Stimulated activated CD8-positive, alpha-beta memory T cell treated with anti-CD3 and anti-CD28 coated beads, Interleukin-15, amount 100 ng/mL, for 48 hours (primary cell): ENCODE data around the gene JUP.

Experiments
- DNase-seq, 2 donors: peaks; one replicate each; pipeline ENCODE4 v3.0.0-alpha.2; 2020; ENCODE audit warnings: low read depth in 2 of 2

Gene JUP

DNA sequence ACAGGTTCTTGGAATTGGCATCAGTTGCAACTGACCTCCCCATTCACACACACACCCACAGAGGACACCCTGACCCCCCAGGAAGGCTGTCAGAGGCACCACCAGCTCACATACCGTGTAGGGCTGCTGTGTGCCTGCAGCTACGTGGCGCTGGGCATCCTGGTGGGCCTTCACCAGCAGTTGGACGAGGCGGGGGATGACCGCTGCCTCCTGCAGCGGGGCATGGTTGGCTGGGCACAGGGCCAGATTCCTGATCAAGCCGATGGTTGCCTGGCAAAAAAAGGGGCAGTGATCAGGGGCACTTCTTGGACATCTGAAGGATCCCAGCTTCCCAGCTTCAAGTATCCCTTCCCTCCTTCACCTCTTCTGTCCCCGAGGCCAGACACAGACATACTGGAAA, 27.9 kb downstream of the JUP start:
- DNase-seq: no peak

DNA sequence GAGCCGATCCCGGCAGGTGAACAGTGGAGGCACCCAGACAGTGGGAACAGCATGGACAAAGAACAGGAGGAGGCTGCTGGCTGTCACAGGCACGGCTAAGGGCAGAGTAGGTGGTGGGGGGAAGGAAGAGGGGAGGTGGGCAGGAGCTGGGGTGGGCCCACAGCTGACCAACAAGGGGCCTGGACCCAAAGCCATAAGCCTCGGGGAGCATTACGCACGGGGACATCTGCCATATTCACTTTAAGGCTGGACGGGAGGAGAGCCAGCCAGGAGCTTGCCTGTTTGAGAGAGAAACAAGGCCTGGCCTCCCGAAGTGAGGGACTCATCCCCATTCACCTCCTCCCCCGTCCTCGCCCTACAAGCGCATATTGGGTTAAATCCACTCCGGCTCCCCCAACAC, 32.4 kb downstream of the JUP start:
- DNase-seq: no peak

DNA sequence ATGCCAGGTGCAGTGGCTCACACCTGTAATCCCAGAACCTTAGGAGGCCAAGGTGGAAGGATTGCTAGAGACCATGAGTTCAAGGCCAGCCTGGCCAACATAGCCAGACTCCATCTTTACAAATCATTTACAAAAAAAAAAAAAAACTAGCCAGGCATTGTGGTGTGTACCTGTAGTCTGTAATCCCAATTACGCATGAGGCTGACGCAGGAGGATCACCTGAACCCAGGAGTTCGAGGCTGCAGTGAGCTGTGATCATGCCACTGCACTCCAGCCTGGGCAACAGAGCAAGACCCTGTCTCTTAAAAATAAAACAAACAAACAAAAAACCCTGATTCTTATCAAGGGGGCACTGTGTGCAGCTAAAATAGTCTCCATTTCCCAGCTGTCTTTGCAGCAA, 35.2 kb downstream of the JUP start:
- DNase-seq: no peak

DNA sequence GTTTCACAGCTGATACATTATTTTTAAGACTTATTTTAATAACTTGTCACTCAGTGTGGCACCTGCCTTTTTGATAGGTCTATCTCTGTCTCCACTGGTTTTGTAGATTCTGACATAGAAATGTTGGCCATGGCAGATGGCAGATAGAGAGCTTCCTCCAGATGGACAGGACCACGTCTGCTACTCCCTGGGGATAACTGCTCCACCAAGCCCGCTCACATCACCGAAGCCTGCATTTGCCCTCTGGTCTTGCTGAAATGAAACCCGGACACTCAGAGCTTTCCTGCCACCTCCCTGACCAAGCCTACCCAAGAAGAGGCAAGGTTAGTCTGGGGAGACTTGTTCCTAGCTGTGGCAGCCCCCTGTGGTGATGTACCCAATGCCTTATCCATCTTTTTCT, 35.6 kb downstream of the JUP start:
- DNase-seq: no peak

DNA sequence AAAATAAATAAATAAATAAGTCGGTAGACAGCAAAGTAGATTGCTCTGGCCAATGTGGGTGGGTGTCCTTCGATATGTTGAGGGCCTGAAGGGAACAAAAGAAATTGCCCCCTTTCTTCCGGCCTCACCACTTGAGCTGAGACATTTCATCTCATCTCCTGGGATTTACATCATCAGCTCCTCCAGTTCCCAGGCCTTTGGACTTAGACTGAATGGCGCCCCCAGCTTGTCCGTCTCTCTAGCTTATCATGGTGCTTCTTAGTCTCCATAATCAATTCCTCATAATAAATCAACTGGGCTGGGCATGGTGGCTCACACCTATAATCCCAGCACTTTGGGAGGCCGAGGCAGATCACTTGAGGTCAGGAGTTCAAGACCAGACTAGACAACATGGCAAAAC, 38.2 kb downstream of the JUP start:
- no peak for DNase-seq

DNA sequence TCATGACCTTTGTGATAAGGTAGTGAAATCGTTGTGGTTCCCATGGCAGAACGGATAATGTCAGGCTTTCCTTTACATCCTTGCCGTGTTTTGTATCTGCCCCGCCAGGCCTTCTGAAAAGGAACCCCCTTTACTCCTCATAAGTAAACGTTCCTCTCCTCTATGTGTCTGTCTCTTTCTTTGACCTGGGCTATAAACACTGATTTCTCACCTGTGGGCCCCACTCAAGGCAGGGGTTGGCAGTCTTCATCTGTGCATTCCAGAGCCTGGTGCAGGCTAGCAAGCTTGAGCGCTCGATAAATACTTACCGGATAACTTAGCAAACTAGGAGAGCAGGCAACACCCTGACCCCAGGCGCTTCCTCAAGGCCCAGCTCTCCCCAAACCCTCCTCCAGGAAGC, 44.8 kb downstream of the JUP start:
- no peak for DNase-seq

DNA sequence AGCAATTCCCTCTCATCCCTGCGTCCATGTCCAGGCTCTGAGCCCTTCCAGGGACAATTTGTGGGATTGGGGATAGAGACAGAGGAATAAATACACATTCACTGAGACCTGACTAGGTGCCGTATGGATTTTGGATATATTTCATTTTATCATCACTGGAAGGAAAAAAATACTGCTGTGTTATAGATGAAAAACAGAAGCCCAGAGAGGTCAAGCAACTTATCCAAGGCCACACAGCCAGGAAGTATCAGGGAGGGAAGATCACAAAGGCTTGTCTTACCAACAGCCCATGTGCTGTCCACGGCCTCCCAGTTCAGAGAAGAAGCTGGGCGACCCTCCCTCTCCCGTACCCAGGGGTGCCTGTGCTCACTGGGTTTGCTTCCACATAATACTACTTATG, 46.0 kb downstream of the JUP start:
- DNase-seq: no peak

DNA sequence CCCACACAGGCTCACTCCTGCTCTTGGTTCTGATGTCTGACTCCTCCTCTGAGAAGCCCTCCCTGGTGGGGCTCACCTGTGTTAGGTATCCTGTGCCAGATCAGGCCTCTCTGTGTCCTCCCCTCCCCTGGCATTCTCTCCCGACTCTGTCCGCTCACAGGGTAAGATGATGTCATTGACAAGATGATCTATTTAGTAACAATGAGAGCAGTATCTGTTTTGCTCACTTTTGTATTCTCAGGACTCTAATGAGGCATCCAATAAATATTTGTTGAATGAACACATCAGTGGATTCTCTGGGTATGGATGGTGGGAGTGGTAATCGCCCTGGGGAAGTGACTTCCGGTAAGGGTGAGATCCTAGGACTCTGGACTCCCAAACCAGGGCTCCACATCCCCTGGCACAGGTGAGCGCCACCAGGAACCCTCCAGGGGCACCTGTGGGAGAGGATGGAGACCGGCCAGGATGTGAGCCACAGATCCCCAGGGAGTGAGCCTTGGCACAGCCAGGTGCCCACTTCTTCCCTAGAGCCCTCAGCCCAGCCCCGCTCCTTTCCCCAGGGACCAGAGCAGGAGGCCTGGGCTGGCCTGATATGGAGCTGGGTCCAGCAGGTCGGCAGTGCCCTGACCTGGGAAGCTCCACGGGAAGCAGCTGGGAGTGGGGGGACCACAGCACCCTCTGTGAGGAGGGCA, 46.7 kb downstream of the JUP start:
- DNase-seq: no peak

DNA sequence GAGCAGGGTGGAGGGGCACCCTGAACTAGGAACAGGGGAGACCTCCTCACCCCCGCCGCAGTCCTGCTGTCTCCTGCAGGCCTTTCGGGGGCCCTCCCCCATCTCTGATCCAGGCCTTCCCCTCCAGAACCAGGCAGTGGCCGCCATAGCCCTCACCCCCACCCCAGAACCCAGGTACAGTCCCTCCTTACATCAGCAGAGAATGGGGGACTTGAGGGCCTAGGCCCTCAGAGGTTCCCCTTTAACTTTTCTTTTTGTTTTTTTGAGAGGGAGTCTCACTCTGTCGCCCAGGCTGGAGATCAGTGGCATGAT, 47.8 kb downstream of the JUP start:
- DNase-seq: no peak

DNA sequence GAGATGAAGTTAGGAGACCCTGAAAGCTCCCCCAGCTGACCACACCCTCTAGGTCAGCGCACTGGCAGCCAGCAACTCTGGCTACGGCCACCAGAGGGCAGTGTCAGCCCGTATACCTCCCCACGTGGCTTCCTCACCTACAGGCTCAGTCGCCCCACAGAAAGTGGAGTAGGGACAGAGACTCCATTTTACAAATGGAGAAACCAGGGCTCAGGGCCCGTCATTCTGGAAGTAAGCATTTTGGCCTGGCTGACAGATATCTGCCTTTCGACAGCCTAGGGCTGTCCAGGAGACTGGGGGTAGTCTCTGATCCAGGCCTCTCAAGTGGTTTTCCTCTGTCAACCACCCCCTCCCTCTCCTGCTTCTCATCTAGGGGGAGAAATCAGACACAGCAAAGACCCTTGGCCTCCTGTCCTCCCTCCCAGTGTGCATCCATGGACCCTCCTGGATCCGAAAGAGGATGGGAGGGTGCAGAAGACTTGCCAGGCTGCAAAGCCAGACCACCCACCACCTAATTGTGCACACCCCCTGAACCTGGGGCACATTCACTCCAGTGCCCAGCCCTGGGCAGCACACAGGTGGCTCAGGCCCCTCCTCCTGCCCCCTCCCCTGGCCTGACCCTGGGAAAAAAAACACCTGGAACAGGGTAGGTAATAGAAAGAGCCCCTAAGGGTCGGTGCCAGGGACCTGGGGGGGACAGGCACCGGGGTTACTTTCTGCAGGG, 48.3 kb downstream of the JUP start:
- DNase-seq: peak; percentile 57 to 64

DNA sequence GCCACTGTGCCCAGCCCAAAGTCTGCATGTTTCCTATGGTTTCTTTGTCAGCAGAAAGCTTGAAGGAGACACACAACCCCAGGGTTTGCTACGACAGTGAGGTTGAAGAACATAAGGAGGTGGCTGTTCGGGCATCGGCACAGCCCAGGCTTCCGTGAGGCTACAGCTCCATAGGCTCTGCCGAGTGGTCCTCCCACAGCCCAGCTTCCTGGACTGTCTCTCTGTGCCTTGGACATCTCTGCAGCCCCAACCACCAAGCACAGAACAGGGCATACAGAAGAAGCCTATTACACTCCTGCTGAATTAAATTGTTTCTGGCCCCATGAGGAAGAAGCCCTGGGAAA, 48.9 kb downstream of the JUP start:
- no peak for DNase-seq

DNA sequence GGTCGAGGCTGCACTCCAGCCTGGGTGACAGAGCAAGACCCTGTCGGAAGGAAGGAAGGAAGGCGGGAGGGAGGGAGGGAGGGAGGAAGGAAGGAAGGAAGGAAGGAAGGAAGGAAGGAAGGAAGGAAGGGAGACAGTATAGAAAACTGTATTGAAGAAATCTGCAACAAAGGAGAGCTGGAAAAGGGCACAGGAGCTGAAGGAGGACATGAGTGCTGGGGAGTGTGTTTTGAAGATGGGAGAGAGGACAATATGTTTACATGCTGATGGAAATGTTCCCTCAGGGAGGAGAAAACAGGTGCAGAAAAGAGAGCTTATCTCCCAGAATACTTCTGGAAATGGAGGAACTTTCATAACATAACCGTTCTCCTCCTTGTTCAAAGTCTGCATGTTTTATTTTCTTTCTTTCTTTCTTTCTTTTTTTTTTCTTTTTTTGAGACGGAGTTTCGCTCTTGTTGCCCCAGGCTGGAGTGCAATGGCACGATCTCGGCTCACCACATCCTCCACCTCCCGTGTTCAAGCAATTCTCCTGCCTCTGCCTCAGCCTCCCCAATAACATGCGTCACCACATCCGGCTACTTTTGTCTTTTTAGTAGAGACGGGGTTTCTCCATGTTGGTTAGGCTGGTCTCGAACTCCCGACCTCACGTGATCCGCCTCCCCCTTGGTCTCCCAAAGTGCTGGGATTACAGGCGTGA, 49.4 kb downstream of the JUP start:
- no peak for DNase-seq

DNA sequence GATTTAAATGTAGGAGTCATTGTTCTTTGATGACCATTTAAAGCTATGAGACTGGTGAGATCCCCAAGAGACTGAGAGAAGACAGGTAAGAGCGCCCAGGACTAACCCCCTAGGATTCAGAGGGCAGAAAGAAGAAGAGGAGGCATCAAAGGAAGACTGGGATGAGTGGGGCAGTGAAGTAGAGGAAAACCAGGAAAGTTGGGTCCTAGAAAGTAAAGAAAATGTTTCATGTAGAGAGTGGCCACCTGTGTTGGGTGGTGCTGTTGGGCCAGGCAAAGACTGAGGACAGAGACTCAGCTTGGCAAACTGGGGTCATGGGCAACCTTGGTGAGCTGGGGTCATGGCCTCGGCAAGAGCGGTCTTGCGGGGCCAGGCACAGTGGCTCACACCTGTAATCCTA, 50.8 kb downstream of the JUP start:
- DNase-seq: no peak

DNA sequence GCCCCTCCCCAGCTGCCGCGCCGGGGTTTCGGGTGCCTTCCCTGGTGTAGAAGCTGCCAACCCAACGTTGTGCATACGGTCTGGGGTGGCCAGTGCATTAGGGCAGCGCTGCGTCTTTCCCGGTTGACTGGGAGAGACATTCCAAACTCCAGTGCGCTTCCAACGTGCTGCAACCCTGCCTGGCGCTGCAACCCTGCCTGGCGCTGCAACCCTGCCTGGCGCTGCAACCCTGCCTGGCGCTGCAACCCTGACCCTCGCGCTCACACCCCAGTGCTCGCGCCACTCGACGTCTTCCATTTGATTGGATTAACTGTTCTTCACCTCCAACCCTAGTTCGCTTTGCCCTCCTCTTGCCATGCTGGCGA, 51.6 kb downstream of the JUP start:
- DNase-seq: no peak

DNA sequence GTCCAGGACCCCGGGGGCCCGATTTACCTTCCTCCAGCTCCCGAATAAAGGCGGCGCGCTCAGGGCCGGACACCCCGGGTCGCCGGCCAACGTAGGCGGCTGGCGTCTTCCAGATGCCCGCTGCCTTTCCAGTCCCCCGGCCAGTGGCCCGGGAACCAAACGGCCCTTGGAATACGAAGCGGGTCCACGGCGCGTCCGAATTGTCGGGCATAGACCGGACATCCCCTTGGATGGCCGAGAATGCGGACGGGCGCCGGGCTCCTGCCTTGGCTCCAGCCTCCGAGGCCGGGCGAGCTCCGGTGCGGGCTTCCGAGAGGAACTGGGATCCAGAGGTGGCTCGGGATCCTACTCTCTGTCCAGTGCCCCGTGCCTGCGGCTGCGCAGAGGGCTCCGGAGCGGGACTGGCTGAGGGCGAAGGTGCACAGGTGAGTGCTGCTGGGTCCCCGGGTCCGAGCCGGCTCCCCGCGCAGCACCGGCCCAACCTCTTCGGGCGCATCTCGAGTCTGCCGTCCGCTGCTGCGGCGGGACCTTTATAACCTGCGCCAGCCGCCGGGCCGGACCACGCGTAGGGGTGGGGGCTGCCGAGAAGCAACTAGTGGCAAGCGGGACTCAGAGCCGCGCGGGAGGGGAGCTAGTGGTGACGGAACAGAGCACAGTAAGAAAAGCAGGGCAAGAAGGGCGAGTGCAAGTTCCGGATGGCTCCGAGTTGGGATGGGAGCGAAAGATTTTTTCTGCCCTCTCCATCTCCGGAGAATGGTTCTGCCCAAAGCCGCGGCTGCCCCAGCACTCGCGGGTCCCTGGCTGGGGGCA, 52.2 kb downstream of the JUP start, which contains the start of gene HAP1:
HAP1 (minus strand) TSS at position 505 of the 810 bp plus-strand sequence; CDS start at position 496, 9 bp downstream.
- no peak for DNase-seq

DNA sequence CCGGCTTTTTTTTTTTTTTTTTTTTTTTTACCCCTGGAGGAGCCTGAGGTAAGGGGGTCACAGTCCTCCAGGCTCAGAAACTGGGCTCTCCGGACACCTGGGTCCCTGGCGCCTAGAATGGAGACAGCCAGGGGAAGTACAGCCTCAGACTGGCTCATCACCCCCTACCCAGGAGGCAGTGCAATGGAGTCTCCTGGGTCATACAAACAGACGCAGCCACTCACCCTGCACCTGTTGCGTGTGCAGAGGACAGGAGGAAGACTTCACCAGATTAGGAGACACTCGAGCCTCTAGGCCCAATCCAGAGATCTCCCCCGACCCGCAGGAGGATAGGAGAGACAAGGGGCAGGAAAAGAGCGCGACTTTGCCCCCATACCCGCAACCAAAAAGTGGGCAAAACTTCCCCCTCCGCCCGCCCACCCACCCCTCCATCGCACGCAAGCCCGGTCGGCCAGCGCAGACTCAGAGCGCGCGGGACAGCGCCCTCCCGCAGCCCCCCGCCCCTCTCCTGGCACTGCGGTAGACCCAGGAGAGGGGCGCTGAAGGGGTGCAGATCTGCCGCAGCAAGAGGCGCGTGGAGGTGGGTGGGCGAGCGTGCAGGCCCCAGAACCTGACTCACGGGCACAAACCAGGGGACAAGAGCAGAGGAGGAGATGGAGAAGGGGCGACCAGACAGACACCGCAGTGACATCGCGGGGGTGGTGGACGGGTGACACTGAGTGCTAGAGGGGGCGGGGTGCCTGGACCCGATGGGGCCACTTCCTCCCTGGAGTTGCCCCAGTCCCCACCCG, 53.0 kb downstream of the JUP start:
- no peak for DNase-seq

DNA sequence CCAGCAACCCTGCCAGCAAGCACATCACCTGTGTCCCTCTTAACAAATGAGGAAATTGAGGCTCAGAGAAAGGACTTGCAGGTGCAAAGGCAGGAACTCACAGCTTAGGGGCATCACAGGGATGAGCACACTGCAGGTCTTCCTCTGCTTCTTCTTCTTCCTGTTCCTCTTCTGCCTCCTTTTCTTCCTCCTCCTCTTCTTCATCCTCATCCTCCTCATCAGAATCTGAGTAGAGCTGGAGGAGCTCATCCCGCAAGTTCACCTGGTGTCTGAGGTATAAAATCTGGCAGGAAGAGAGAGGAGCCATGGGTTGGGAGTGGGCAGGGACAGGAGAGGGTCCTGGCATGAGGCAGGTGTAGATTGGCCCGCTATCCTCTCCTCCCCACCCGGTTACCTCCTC, 54.7 kb downstream of the JUP start:
- DNase-seq: no peak

DNA sequence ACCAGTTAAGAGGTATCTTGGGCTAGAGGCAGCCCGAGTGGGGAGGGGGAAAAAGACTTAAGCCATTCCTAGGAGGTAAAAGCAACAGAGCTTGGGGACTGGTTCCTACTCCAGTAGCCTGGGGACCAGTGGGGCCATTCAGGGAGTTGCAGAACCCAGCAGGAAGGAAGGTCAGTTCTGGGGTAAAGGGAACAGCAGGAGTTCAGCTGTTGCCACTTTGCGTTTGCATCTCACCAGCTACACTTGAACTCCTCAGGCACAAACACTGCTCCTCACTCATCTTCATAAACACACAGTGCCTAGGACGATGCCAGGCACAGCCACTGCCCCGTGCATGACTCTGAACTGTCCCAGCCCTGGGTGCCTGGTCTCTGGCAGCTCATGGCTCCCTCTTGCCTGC, 56.0 kb downstream of the JUP start:
- DNase-seq: no peak

DNA sequence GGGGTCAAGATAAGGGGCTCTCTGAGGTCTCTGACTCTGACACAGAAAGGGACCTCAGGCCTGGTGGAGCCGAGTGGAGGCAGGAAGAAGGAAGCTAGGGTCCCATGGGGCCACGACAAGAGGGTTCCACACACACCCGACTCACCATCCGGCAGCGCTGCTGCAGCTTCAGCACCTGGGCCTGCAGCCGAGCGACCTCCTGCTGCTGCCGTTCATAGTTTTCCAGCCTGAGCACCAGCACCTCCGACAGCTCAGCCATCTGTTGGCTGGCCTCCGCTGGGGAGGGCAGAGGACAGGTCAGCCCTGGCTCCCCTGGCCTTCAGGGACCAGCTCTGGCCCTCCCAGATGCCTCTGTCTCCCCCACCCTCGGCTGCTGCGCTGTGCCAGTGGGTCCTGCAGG, 58.5 kb downstream of the JUP start:
- no peak for DNase-seq

DNA sequence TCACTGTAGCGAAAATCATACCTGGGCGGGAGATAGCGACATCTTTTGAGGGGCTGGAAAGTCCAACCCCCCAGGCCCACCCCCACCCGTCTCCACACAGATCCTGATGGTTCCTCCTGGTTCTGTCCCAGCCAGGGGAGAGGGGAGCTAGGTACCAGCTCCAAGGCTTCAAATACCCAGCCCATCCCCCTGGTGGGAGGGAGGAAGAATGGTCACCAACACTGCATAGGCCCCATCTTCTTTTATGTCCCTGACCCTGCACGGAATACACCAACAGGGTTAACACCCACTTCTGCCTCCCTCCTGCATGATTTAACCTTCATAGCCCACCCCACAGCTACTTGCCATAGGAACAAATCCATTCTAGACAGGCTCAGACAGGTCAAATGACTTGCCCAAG, 61.4 kb downstream of the JUP start:
- no peak for DNase-seq

DNA sequence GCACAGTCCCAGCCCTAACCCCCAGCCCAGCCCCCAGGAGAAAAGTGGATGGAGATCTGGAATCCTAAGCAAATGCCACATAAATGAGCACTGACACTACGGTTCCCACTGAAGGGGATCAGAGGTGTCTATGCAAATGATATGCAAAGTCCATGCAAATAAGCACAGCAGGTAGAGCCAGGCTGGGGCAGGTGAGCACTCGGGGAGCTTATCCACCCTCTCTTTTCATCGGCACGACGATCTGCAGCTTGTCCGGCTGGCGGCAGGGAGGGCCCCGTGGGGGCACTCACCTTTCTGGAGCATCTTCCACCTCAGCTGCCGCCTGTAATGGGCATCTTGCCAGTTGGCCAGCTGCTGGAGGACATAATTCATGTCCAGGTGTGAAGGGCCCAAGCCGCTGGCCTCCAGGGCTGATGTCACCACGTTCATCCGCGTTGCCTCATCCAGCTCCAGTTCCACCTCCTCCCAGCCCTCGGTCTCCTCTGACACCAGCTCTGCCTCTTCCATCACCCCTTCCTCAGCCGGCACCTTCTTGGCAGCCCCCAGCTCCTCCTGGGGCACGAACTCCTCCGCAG, 61.9 kb downstream of the JUP start:
- DNase-seq: no peak
